Keratinocyte (primary cell): ENCODE data around the gene GZMM. TPM values are rescaled to one million over a fixed set of nuclear protein-coding genes. Genes with fewer than 3 reads are reported as not detected.
A peak's percentile ranks its signal among the peaks of the same experiment; 100 is the strongest.

Source experiments
- DNase-seq: peaks from one replicate; pipeline ENCODE4 v3.0.0-alpha.2; 2011; ENCODE audit warnings: low read depth, missing footprints, low spot score
- FAIRE-seq: peaks from 2 replicates; lab custom pipeline; 2011; peaks lifted over from hg19 to GRCh38; lab: Jason Lieb, UNC
- H2AFZ ChIP-seq: 2 replicates; pipeline ENCODE4 v1.6.0; 2012; ENCODE audit warnings: low read length, control low read depth, inconsistent platforms; ENCODE audit not compliant: control insufficient read depth
- H3K27ac ChIP-seq: 2 replicates; pipeline ENCODE4 v1.5.1; 2011; ENCODE audit warnings: low read length; ENCODE audit not compliant: control insufficient read depth, insufficient read depth
- H3K27me3 ChIP-seq: 3 replicates; pipeline ENCODE4 v1.6.0; 2011; ENCODE audit warnings: low read length; ENCODE audit not compliant: control insufficient read depth, insufficient read depth; ENCODE audit errors: extremely low read depth
- H3K36me3 ChIP-seq, 2 experiments: 2 replicates in 1 of 2; 3 replicates in 1 of 2; pipeline ENCODE4 v1.5.1; 2011; ENCODE audit warnings: low read length in 2 of 2, mild to moderate bottlenecking in 1 of 2; ENCODE audit not compliant: control insufficient read depth in 2 of 2, insufficient read depth in 2 of 2; ENCODE audit errors: extremely low read depth in 1 of 2
- H3K4me1 ChIP-seq: 3 replicates; pipeline ENCODE4 v1.5.1; 2011; ENCODE audit warnings: low read length; ENCODE audit not compliant: control insufficient read depth, insufficient read depth; ENCODE audit errors: extremely low read depth
- H3K4me2 ChIP-seq: 3 replicates; pipeline ENCODE4 v1.6.0; 2011; ENCODE audit warnings: low read depth, low read length; ENCODE audit not compliant: control insufficient read depth, insufficient read depth; ENCODE audit errors: extremely low read depth
- H3K4me3 ChIP-seq, 3 experiments: fragments of 200-600 bp in 1 of 3; sonication (generic) in 1 of 3; 2 replicates in 2 of 3; 3 replicates in 1 of 3; pipeline ENCODE4 v1.5.1; 2011 to 2016; ENCODE audit warnings: low read length in 3 of 3, mild to moderate bottlenecking in 3 of 3, control low read depth in 2 of 3, inconsistent platforms in 1 of 3, low read depth in 1 of 3, mixed read lengths in 1 of 3, mixed run types in 1 of 3, moderate library complexity in 1 of 3; ENCODE audit not compliant: control insufficient read depth in 2 of 3, insufficient read depth in 2 of 3; ENCODE audit errors: extremely low read depth in 1 of 3
- H3K79me2 ChIP-seq: 2 replicates; pipeline ENCODE4 v1.6.0; 2012; ENCODE audit warnings: low read length; ENCODE audit not compliant: control insufficient read depth, insufficient read depth
- H3K9ac ChIP-seq: 3 replicates; pipeline ENCODE4 v1.6.0; 2011; ENCODE audit warnings: low read length; ENCODE audit not compliant: control insufficient read depth, insufficient read depth; ENCODE audit errors: extremely low read depth
- H3K9me1 ChIP-seq: 3 replicates; pipeline ENCODE4 v1.6.0; 2011; ENCODE audit warnings: low read length; ENCODE audit not compliant: control insufficient read depth, insufficient read depth; ENCODE audit errors: extremely low read depth
- H3K9me3 ChIP-seq: 2 replicates; pipeline ENCODE4 v1.5.1; 2012; ENCODE audit warnings: low read depth, low read length; ENCODE audit not compliant: control insufficient read depth
- H4K20me1 ChIP-seq: 3 replicates; pipeline ENCODE4 v1.6.0; 2011; ENCODE audit warnings: low read length; ENCODE audit not compliant: control insufficient read depth, insufficient read depth; ENCODE audit errors: extremely low read depth
- EZH2 ChIP-seq: IDR thresholded peaks from one replicate; pipeline ENCODE4 v1.6.1; 2012; ENCODE audit warnings: inconsistent platforms, mild to moderate bottlenecking, low read length, moderate library complexity
- dilution Hi-C: fragments of 300-500 bp; cut with MboI; formaldehyde crosslinking; loops from one replicate; pipeline ENCODE4 v1.7.0; 2020; ENCODE audit warnings: low sequenced_read_pairs; ENCODE audit not compliant: extremely low pct_ligation_motif_present
- polyA plus RNA-seq, 5 experiments: library from polyadenylated mRNA; depleted of rRNA in 3 of 5; stranded (reverse) in 3 of 5; stranded (forward) in 1 of 5; unstranded in 1 of 5; fragments of >200 nt; gene quantifications; 1 replicate in 1 of 5; 2 replicates in 3 of 5; 3 replicates in 1 of 5; pipeline versions ENCODE4 v1.2.1 to v1.2.3, GENCODE V29; 2011 to 2012; ENCODE audit warnings: missing spikeins in 2 of 5, low read depth in 1 of 5, low replicate concordance in 1 of 5
- TF ChIP-seq, protein P1 (sequence below), 3 experiments: IDR thresholded peaks in 1 of 3; conservative IDR thresholded peaks in 1 of 3; optimal IDR thresholded peaks in 1 of 3; 2 replicates in 2 of 3; 3 replicates in 1 of 3; pipeline versions ENCODE3 to v1.5.1; 2011; ENCODE audit warnings: low read length in 3 of 3, mild to moderate bottlenecking in 3 of 3, moderate library complexity in 2 of 3, control low read depth in 1 of 3, inconsistent platforms in 1 of 3; ENCODE audit not compliant: insufficient read depth in 2 of 3; ENCODE audit errors: extremely low read depth in 1 of 3

The GZMM gene
- polyA plus RNA-seq, 1 donor (not counting 4 experiments of a cell fraction or from before 2014, with no cell fraction given) = not detected

DNA sequence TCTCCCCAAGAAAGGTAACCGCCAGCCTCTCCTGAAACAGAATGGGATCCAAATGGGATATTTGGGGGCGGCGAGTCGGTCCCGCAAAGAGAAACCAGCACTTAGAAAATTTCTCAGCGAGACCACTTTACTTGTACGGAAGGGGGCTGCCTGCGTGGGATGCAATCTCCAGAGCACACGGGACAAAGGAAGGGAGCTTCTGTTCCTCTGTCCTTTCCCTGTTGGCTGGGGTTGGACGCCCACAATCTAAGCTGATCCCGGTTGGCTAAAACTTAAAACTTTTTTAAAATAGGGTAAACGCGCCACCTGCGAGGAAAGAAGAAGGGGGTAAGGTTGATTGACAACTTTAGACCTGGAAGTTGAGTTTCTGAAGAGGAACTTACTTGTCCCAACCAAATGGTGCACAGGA, 27.7 kb downstream of the GZMM start:
- Histone ChIP-seq H4K20me1 (peaks cover 19% of the 10 kb centered on the region), H3K27me3 (no peaks in the 10 kb centered on the region), H3K36me3 (peaks cover 0 to under 1% of the 10 kb centered on the region in 2 experiments), H3K9me3 (no peaks in the 10 kb centered on the region), H2AFZ (peak overlapping the region; percentile 93), H3K9ac (peak overlapping the region; percentile 69), H3K79me2 (peaks cover 39% of the 10 kb centered on the region), H3K4me3 (peak overlapping the region; percentile 15 to 73 (median 67)), H3K27ac (peak overlapping the region; percentile 72), H3K4me1 (peaks cover 36% of the 10 kb centered on the region), H3K4me2 (peak overlapping the region; percentile 97), H3K9me1 (no peaks in the 10 kb centered on the region)
- FAIRE-seq (no peak), DNase-seq (no peak)
- dilution Hi-C loops = no loop called here
- TF ChIP-seq, protein P1, sequence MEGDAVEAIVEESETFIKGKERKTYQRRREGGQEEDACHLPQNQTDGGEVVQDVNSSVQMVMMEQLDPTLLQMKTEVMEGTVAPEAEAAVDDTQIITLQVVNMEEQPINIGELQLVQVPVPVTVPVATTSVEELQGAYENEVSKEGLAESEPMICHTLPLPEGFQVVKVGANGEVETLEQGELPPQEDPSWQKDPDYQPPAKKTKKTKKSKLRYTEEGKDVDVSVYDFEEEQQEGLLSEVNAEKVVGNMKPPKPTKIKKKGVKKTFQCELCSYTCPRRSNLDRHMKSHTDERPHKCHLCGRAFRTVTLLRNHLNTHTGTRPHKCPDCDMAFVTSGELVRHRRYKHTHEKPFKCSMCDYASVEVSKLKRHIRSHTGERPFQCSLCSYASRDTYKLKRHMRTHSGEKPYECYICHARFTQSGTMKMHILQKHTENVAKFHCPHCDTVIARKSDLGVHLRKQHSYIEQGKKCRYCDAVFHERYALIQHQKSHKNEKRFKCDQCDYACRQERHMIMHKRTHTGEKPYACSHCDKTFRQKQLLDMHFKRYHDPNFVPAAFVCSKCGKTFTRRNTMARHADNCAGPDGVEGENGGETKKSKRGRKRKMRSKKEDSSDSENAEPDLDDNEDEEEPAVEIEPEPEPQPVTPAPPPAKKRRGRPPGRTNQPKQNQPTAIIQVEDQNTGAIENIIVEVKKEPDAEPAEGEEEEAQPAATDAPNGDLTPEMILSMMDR (optimal IDR thresholded peaks at IDR 0.05 in 1 of 3, IDR thresholded peaks at IDR 0.05 in 1 of 3, conservative IDR thresholded peaks at IDR 0.05 in 1 of 3; ENCODE audit: extremely low read depth in 1 of 3, insufficient read depth in 2 of 3, low read length in 3 of 3) = no peak
- TF ChIP-seq EZH2 = no peak

DNA sequence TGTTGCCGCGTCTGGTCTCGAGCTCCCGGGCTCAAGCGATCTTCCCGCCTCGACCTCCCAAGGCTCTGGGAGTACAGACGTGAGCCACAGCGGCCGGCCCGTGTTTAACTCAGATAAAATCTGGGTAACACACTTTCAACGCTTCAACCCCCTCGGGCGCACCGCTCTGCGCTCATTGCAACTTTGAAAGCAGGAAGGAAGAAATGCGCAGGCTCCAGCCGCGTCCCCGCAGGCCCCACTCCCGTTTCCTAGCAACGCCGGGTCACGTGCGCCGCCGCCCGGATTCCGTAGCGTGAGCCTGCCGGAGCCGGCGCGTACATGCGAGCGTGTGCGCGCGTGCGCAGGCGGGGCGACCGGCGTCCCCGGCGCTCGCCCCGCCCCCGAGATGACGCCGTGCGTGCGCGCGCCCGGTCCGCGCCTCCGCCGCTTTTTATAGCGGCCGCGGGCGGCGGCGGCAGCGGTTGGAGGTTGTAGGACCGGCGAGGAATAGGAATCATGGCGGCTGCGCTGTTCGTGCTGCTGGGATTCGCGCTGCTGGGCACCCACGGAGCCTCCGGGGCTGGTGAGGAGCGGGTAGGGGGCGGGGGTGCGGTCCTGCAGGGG, 28.4 kb downstream of the GZMM start, which contains the start of gene BSG:
BSG (plus strand) TSS at position 457 of the 603 bp plus-strand sequence; CDS start at position 496, 39 bp downstream.
- Histone ChIP-seq H3K4me1 (peaks cover 38% of the 10 kb centered on the region), H2AFZ (peak within 1 kb of the TSS; percentile 93), H3K79me2 (peaks cover 46% of the 10 kb centered on the region), H3K4me3 (peak within 1 kb of the TSS; percentile 89 to 100 (median 95)), H4K20me1 (peaks cover 26% of the 10 kb centered on the region), H3K27ac (peak within 1 kb of the TSS; percentile 92), H3K27me3 (no peaks in the 10 kb centered on the region), H3K9me3 (no peaks in the 10 kb centered on the region), H3K9ac (peak within 1 kb of the TSS; percentile 97), H3K9me1 (no peaks in the 10 kb centered on the region), H3K4me2 (peak within 1 kb of the TSS; percentile 97), H3K36me3 (peaks cover 0 to 5% of the 10 kb centered on the region in 2 experiments)
- peak; percentile 67 for FAIRE-seq
- peak; percentile 79 for DNase-seq
- TF ChIP-seq EZH2 = no peak
- TF ChIP-seq, protein P1 (optimal IDR thresholded peaks at IDR 0.05 in 1 of 3, IDR thresholded peaks at IDR 0.05 in 1 of 3, conservative IDR thresholded peaks at IDR 0.05 in 1 of 3; ENCODE audit: extremely low read depth in 1 of 3, insufficient read depth in 2 of 3, low read length in 3 of 3) = no peak
- dilution Hi-C loops = no loop called here
